GM12874 (cell line): ENCODE measurements around the gene HCK.

Experiments used
- CTCF ChIP-seq: IDR thresholded peaks from 2 replicates; pipeline ENCODE4 v1.5.1; 2011; ENCODE audit warnings: low read depth, mild to moderate bottlenecking, control low read depth, low read length, moderate library complexity; ENCODE audit not compliant: insufficient read depth

Gene HCK

GRCh38 chr20:32075534-32075933 is 23.5 kb downstream of the HCK start:
- no peak for TF ChIP-seq CTCF

- no peak for TF ChIP-seq CTCF
Observed at GRCh38 chr20:32077190-32077589, 25.1 kb downstream of the HCK start.

DNA sequence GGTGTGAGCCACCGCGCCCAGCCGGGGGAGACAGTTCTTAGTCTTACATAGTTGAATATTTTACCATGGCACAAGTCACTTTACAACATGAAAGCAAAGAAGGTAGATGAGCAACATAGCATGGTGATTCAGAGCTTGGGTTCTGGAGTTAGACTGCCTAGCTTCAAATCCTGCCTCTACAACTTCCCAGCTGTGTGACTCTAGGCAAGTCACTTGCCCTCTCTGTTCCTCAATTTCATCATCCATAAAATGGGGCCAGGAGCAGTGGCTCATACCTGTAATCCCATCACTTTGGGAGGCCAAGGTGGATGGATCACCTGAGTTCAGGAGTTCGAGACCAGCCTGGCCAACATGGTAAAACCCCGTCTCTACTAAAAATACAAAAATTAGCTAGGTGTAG is 26.3 kb downstream of the HCK start:
- TF ChIP-seq CTCF, result no peak

DNA sequence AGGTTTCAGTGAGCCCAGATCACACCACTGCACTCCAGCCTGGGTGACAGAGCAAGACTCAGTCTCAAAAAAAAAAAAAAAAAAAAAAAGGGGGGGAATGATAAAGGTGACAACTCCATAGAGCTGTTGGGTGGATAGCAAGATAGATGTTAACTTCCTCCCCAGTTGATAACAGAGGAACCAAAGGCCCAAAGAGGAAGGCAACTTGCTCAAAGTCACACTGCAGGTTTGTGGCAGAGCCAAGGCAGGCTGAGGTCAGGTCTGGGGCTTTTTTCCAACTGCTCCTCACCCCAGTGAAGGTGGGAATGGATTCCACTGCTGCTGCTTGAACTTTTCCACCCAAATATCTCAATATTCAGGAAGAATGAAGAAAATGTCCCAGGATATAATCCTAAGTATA is 26.7 kb downstream of the HCK start:
- no peak for TF ChIP-seq CTCF

DNA sequence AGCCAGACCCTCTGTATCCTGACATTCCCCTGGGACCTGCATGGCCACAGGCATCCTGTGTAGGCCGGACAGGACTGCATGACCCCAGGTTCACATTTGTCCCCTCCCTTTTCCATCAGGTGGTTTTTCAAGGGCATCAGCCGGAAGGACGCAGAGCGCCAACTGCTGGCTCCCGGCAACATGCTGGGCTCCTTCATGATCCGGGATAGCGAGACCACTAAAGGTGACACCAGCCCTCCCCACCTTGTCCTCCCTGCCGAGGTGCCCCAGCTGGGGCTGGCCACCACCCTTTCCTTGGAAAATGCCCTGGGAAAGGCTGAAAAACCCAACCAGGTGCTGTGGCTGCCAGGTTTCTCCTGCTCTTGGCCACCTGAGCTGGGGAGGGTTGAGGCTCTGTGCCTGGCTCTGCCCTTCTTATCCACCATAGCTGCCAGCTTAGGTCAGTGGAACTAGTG is 27.6 kb downstream of the HCK start:
- TF ChIP-seq CTCF, result no peak

DNA sequence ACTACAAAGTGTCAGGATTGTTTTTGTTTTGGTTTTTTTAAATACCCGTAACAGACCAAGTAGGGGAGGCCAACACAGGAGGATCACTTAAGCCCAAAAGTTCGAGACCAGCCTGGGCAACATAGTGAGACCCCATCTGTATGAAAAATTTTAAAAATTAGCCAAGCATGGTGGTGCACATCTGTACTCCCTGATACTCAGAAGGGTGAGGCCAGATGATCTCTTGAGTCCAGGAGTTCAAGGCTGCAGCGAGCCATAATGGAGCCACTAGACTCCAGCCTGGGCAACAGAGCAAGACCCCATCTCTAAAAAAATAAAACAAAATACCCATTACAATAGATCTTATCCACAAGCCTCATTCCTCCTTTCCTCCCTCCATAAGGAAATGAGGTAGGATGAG is 28.7 kb downstream of the HCK start:
- TF ChIP-seq CTCF, result no peak

DNA sequence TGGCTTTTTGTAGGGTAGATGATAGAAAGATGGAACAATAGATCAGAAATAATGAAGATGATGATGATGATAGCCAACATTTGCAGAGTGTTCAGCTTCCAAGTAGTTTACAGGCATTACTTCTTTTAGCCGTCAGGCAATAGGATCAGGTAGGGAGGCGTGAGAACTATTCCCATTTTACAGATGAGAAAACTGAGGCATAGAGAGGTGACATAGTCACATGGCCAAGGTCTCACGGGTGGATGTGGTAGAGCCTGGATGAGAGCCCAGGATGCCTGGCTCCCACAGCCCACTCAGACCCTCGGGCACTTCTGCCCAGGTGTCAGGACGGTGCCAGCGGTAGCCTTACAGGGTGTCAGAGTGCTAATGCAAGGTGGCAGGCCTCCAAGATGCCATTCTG is 31.4 kb downstream of the HCK start:
- TF ChIP-seq CTCF, result no peak

DNA sequence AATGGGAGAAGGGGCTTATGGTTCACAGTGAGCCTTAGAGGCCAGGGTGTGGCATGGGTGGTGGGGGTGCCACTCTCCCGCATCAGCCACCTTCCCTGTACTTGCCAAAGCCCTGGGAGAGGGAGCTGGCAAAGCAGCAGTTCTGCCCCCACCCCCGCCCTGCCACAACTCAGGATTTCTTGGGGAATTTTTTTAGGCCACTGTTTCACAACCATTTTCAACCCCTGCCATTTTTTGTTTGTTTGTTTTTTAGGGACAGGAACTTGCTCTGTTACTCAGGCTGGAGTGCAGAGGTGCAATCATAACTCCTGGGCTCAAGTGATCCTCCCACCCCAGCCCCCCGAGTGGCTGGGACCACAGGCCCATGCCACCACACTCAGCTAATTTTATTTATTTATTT is 35.0 kb downstream of the HCK start:
- TF ChIP-seq CTCF, result no peak
